Naive B cell (primary cell): Measurements from ENCODE around the gene SWSAP1. TPM values are rescaled to one million over a fixed set of nuclear protein-coding genes. Genes with fewer than 3 reads are reported as not detected.
"Not testable (repeated sequence)": the region's sequence is repeated elsewhere in the genome, so short reads cannot be mapped to it uniquely, and the experiment has no call there.

Experiments used
- ATAC-seq, 2 donors: fragments of 150-1000 bp; cut with Tn5 transposase; 2 replicates each; pipeline ENCODE4 v1.10.0; 2021; ENCODE audit warnings: low read depth in 2 of 2, mild to moderate bottlenecking in 2 of 2, moderate library complexity in 2 of 2
- DNase-seq: peaks from one replicate; pipeline ENCODE4 v3.0.0; 2022
- H3K27ac Mint-ChIP-seq, 6 donors: one replicate each; pipeline ENCODE4 v1.8.0; 2020 to 2022; ENCODE audit warnings: mild to moderate bottlenecking in 6 of 6, mixed read lengths in 6 of 6, moderate library complexity in 5 of 6, inconsistent platforms in 2 of 6
- H3K27me3 Mint-ChIP-seq, 3 donors: one replicate each; pipeline ENCODE4 v1.8.0; 2021 to 2022; ENCODE audit warnings: mixed read lengths in 3 of 3, mild to moderate bottlenecking in 1 of 3
- H3K36me3 Mint-ChIP-seq, 2 donors: one replicate each; pipeline ENCODE4 v1.8.0; 2020 to 2022; ENCODE audit warnings: mixed read lengths in 2 of 2, inconsistent platforms in 1 of 2, mild to moderate bottlenecking in 1 of 2
- H3K4me1 Mint-ChIP-seq, 3 donors: one replicate each; pipeline ENCODE4 v1.8.0; 2020 to 2022; ENCODE audit warnings: mixed read lengths in 3 of 3, inconsistent platforms in 1 of 3, mild to moderate bottlenecking in 1 of 3, moderate library complexity in 1 of 3
- H3K4me3 Mint-ChIP-seq, 8 donors: one replicate each; pipeline ENCODE4 v1.8.0; 2020 to 2022; ENCODE audit warnings: mild to moderate bottlenecking in 8 of 8, mixed read lengths in 8 of 8, moderate library complexity in 8 of 8, inconsistent platforms in 2 of 8
- H3K9me3 Mint-ChIP-seq, 7 donors: one replicate each; pipeline ENCODE4 v1.8.0; 2020 to 2022; ENCODE audit warnings: mixed read lengths in 7 of 7, mild to moderate bottlenecking in 5 of 7, inconsistent platforms in 2 of 7, moderate library complexity in 1 of 7
- polyA plus RNA-seq, 6 donors: library from polyadenylated mRNA; unstranded; fragments of 300-500 nt; fragmentation: Illumina TruSeq; gene quantifications; one replicate each; pipeline ENCODE4 v1.2.3, GENCODE V29; 2021; ENCODE audit warnings: low read depth in 6 of 6

The SWSAP1 gene
- polyA plus RNA-seq, 6 donors from 2014 or later, result 6.0 to 10.2 (median 7.6) TPM

- Mint-ChIP-seq H3K4me3 (no peak overlapping the region), H3K9me3 (no peaks in the 10 kb centered on the region), H3K27ac (no peak overlapping the region), H3K27me3 (no peaks in the 10 kb centered on the region), H3K36me3 (no peaks in the 10 kb centered on the region), H3K4me1 (peaks cover 16 to 24% (median 20%) of the 10 kb centered on the region in 3 donors)
- peak; percentile 35 to 40 for ATAC-seq
- DNase-seq, result peak; percentile 65
Measured at GRCh38 chr19:11375143-11375948, 880 bp downstream of the SWSAP1 start.

DNA sequence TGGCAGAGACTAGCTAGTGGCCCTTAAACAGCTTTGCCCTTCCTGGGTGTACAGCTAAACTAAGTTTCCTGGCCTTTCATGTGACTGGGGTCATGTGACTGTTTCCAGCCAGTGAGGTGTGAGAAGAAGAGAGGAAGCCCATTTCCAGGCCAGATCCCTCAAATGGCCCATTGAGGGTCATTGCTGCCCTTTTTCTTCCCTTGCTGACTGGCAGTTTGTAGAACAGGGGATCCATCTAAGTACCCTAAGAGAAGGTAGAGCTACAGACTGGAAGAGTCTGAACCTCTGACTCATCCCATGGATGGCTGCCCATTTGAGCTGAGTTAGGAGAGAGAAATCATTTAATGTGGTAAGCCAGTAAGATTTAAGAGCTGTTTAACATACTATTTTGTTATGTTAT is 2.8 kb downstream of the SWSAP1 start:
- Mint-ChIP-seq H3K27ac (peak overlapping the region in 2 of 6 donors; percentile 35 to 65), H3K9me3 (no peaks in the 10 kb centered on the region), H3K4me1 (peaks cover 32 to 35% (median 32%) of the 10 kb centered on the region in 3 donors), H3K4me3 (peak overlapping the region in 5 of 8 donors; percentile 6 to 75 (median 66)), H3K27me3 (no peaks in the 10 kb centered on the region), H3K36me3 (no peaks in the 10 kb centered on the region)
- ATAC-seq (no peak), DNase-seq (no peak)

DNA sequence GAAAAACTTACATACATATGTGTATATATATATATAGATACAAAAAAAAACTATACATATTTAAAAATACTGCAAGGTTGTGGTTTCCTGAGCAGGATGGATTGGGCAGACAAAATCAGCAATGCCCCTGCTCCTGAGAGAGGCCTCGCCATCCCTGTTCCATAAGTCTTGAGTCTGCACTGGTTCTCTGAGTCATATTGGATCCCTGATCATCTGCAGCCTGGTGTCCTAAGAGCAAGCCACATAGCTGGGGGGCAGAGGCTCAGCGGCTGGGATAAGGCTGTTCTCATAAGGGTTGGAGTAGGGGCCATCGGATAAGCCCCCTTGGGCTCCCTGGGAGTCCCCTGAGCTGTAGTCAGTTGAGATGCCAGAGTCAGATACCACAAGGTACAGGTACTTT is 3.3 kb downstream of the SWSAP1 start:
- Mint-ChIP-seq H3K4me1 (peaks cover 34 to 39% (median 37%) of the 10 kb centered on the region in 3 donors), H3K36me3 (no peaks in the 10 kb centered on the region), H3K27ac (peak overlapping the region in 3 of 6 donors; percentile 34 to 60 (median 59)), H3K9me3 (peaks cover 0 to 1% (median 0%) of the 10 kb centered on the region in 7 donors), H3K27me3 (no peaks in the 10 kb centered on the region), H3K4me3 (no peak overlapping the region)
- DNase-seq (no peak), ATAC-seq (no peak)

DNA sequence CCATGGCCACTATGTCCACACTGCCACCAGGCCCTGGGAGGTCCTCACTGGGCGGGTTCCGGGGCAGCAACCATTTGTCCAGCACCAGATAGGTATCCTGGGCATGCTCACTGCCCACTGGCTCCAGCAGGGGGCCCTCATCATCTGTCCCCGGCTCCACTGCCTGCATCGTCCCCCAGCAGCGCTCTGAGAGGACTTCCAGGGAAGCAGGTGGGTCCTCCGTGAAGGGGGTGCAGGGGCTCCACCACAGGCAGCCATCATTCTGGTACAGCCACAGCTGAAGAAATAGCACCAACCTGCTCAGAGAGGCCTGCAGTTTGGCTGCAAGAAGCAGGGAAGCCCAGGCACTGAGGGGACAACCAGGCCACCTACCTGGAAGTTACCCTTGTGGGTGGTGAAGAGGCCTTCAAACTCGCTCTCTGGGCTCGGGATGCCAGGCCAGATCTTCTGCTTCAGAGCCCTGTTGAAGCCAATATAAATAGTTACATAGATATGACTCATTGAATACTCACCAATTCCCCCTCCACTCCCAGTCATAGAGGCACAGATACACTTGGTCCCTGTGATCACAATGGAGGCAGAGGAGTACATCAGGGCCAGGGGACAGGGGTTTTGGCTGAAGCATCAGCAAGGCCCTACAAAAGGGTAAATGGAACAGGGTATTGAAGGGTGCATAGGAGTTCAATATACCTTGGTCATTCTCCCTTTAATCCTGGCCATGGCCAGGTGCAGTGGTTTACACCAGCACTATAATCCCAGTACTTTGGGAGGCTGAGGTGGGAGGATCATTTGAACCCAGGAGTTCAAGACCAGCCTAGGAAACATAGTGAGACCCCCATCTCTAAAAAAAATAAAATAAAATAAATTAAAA is 4.1 kb downstream of the SWSAP1 start:
- DNase-seq (no peak), ATAC-seq (no peak)
- no peaks in the 10 kb centered on the region for H3K27me3 Mint-ChIP-seq
- H3K9me3 Mint-ChIP-seq, result peaks cover 0 to 1% (median 0%) of the 10 kb centered on the region in 7 donors
- H3K36me3 Mint-ChIP-seq, result no peaks in the 10 kb centered on the region
- no peak overlapping the region for H3K27ac Mint-ChIP-seq
- H3K4me1 Mint-ChIP-seq, result peaks cover 32 to 44% (median 41%) of the 10 kb centered on the region in 3 donors
- peak overlapping the region in 2 of 8 donors; percentile 19 to 60 for H3K4me3 Mint-ChIP-seq

- H3K27ac Mint-ChIP-seq, DNase-seq, H3K36me3 Mint-ChIP-seq, ATAC-seq, H3K27me3 Mint-ChIP-seq, H3K9me3 Mint-ChIP-seq: not testable (repeated sequence)
- peak overlapping the region in 2 of 8 donors; percentile 44 to 94 for H3K4me3 Mint-ChIP-seq
- peaks cover 32 to 44% (median 43%) of the 10 kb centered on the region in 3 donors for H3K4me1 Mint-ChIP-seq
Measured at GRCh38 chr19:11379269-11379845, 4.9 kb downstream of the SWSAP1 start.

DNA sequence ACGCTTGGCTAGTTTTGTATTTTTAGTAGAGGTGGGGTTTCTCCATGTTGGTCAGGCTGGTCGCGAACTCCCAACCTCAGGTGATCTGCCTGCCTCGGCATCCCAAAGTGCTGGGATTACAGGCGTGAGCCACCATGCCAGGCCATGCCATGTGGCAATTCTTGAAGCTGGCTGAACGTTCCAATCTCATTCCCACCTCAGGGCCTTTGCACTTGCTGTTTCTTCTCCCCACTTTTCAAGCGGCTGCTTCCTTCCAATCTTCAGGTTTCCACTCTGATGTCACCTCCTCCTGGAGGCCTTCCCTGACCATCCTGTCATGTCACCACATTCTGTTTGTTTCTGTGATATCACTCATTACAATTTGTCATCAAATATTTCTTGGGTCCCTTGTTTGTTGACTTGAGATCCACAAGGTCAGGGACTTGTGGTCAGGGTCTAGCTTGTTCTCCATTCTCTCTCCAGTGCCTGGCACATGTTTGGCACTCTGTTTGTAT is 5.4 kb downstream of the SWSAP1 start:
- no peaks in the 10 kb centered on the region for H3K27me3 Mint-ChIP-seq
- H3K27ac Mint-ChIP-seq, result peak overlapping the region; percentile 92 to 99 (median 98)
- no peak for ATAC-seq
- H3K4me1 Mint-ChIP-seq, result peaks cover 37 to 49% (median 48%) of the 10 kb centered on the region in 3 donors
- DNase-seq, result no peak
- no peaks in the 10 kb centered on the region for H3K36me3 Mint-ChIP-seq
- peaks cover 0 to 1% (median 0%) of the 10 kb centered on the region in 7 donors for H3K9me3 Mint-ChIP-seq
- peak overlapping the region; percentile 44 to 99 (median 94) for H3K4me3 Mint-ChIP-seq

DNA sequence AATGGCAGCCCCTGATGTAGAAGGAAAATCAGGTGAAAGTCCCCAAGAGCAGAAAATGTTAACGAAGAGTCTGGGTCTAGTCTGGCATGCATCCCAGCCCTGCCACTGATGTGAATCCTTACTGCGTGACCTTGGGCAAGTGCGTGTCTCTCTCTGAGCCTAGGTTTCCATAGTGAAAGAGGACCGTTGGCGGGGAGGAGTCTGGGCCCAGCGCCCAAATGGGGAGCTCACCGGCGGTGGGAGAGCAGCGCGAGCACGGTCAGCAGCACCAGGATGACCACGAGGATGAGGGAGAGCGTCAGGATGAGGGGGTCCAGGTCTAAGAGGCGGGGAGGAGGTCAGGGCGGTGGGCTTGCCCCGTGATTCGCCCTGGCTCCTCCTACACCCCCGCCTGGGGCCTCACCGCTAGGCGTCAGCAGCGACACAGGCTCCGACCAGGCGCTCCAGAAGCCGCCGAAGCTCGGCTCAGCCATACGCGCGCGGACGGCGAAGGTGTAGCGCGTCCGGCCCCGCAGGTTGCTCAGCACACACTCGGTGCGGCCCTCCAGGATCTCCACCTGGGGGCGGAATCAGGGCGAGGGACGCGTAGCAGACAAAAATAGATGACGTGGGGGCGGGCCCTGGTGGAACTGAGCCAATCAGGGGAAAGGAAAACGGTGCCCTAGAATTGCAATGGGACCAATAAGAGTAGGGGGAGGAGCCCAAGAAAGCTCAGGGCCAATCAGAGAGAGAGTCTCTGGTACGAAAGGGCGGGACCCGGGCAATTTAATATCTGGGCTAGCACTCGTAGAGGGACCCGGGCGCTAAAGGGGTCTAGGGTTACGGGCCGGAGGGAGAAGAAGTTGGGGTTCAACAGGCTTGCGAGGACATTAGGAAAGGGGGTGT is 6.4 kb downstream of the SWSAP1 start:
- Mint-ChIP-seq H3K27me3 (no peaks in the 10 kb centered on the region), H3K36me3 (no peaks in the 10 kb centered on the region), H3K4me3 (peak overlapping the region; percentile 83 to 99 (median 95)), H3K4me1 (peaks cover 32 to 50% (median 45%) of the 10 kb centered on the region in 3 donors), H3K9me3 (peaks cover 0 to 1% (median 0%) of the 10 kb centered on the region in 7 donors), H3K27ac (peak overlapping the region; percentile 93 to 99 (median 98))
- DNase-seq, result peak; percentile 98
- peak; percentile 77 to 78 for ATAC-seq

DNA sequence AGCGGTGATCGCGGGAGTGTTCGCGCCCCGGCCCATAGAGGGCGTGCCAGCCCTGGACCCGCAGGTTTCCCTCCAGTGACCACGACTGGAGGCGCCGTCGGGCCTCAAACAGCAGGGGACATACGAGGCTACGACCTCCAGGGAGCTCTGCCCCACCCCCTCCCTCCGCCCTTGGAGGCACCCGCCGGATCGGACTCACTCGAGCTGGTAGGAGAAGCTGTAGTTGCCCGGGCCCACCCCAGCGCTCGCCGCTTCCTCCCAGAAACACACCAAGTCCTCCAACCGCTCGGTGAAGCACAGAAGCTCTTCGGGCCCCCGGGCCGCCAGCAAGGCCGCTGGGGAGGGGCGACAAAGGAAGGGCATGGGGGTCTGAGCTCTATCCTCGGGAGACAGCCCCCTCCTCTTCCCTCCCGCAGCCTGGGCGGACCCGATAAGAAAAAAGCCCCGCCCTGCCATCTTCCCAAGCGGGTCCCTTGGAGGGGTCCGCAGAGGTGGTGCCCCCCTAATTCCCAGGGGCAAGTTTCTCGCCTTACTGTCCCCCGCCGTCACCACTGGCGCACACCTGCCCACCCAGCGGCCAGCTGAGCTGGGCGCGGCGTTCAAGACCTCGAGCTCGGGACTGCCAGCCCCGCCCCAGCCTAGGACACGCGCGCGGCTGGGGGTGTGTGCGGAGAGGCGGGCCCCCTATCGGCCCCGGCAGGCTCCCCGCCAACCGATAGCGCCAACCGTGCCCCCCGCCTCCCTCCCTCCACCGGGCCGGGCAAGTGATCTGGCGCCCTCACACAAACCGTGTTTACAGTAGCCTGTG is 8.6 kb downstream of the SWSAP1 start:
- Mint-ChIP-seq H3K4me3 (peak overlapping the region; percentile 82 to 94 (median 86)), H3K27ac (peak overlapping the region; percentile 66 to 95 (median 88)), H3K9me3 (peaks cover 0 to 4% (median 0%) of the 10 kb centered on the region in 7 donors), H3K4me1 (peaks cover 30 to 51% (median 48%) of the 10 kb centered on the region in 3 donors), H3K36me3 (no peaks in the 10 kb centered on the region), H3K27me3 (no peaks in the 10 kb centered on the region)
- peak; percentile 15 to 16 for ATAC-seq
- DNase-seq, result peak; percentile 65

DNA sequence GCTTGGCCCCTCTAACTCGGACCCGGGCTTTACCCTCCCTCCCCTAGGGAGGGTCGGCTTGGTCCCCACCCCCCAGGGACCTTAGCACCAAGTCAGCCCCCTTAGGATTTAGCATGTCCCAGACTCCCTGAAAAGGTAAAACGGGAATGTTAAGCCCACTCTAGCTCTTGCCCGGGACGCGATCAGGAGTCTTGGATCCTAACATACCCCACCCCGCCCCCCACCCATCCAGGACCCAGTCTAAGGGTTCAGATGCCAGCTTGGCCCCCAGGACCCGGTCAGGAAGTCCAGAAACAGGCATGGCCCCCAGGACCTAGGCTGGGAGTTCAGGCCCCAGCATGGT is 9.2 kb downstream of the SWSAP1 start:
- peaks cover 0 to 4% (median 0%) of the 10 kb centered on the region in 7 donors for H3K9me3 Mint-ChIP-seq
- H3K4me1 Mint-ChIP-seq, result peaks cover 30 to 51% (median 48%) of the 10 kb centered on the region in 3 donors
- no peaks in the 10 kb centered on the region for H3K27me3 Mint-ChIP-seq
- peak overlapping the region; percentile 72 to 94 (median 84) for H3K4me3 Mint-ChIP-seq
- peak overlapping the region in 2 of 6 donors; percentile 86 to 90 for H3K27ac Mint-ChIP-seq
- DNase-seq (no peak), ATAC-seq (no peak)
- no peaks in the 10 kb centered on the region for H3K36me3 Mint-ChIP-seq

GRCh38 chr19:11384778-11385129 is 10.3 kb downstream of the SWSAP1 start:
- Mint-ChIP-seq H3K27me3 (no peaks in the 10 kb centered on the region), H3K9me3 (peaks cover 0 to 4% (median 0%) of the 10 kb centered on the region in 7 donors), H3K4me3 (peak overlapping the region in 6 of 8 donors; percentile 44 to 93 (median 76)), H3K4me1 (peaks cover 30 to 51% (median 48%) of the 10 kb centered on the region in 3 donors), H3K36me3 (no peaks in the 10 kb centered on the region), H3K27ac (peak overlapping the region in 4 of 6 donors; percentile 20 to 90 (median 63))
- no peak for ATAC-seq
- DNase-seq, result no peak

DNA sequence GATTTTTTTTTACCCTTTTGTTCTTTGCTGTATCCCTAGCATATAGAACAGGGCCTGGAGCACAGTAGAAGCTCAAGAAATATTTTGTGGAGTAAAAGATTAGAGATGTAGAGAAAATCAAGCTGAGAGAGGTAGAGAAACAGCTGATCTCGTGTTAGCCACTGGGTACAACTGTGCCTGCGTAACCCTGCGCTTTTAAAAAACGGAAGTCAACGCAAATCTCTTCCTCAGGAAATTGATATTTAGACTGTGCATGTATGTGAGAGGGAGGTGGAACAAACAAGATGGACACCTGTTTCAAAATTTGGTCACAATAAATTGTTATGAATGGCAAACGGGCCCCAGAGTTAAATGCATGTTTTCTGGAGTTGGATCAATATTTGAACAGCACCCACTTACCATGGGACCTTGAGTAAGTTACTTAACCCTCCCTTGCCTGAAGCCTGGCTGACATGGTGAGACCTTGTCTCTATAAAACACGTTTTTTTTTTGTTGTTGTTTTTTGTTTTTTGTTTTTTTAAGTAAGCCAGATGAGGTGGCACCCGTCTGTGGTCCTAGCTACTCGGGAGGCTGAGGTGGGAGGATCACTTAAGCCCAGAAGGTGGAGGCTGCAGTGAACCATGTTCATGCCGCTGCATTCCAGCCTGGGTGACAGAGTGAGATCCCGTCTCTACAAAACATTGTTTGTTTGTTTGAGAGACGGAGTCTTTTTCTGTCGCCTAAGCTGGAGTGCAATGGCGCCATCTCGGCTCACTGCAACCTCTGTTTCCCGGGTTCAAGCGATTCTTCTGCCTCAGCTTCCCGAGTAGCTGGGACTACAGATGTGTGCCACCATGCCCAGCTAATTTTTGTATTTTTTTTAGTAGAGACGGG is 12.9 kb downstream of the SWSAP1 start:
- DNase-seq (peak; percentile 48), ATAC-seq (peak; percentile 69 to 70)
- Mint-ChIP-seq H3K27ac (peak overlapping the region; percentile 39 to 96 (median 86)), H3K4me3 (peak overlapping the region; percentile 42 to 78 (median 59)), H3K27me3 (no peaks in the 10 kb centered on the region), H3K4me1 (peaks cover 18 to 29% (median 27%) of the 10 kb centered on the region in 3 donors), H3K9me3 (peaks cover 0 to 6% (median 2%) of the 10 kb centered on the region in 7 donors), H3K36me3 (no peaks in the 10 kb centered on the region)
